HG03064 (cell line): ENCODE measurements around the gene AFF3.

Experiments used
- ATAC-seq: cut with Tn5 transposase; IDR thresholded peaks from one replicate; pipeline ENCODE4 v1.9.1; 2021; ENCODE audit warnings: low read depth; ENCODE audit not compliant: unreplicated experiment

The AFF3 gene

GRCh38 chr2:100017633-100018032 lies 124.8 kb downstream of the AFF3 start:
- ATAC-seq, result no peak

- ATAC-seq, result no peak
Measured at GRCh38 chr2:100016756-100017155, 125.6 kb downstream of the AFF3 start.

- ATAC-seq, result no peak
Measured at GRCh38 chr2:100015849-100016248, 126.5 kb downstream of the AFF3 start.

GRCh38 chr2:100013892-100014677 lies 128.3 kb downstream of the AFF3 start:
- ATAC-seq, result no peak

GRCh38 chr2:100012561-100012960 lies 129.8 kb downstream of the AFF3 start:
- no peak for ATAC-seq

- no peak for ATAC-seq
Measured at GRCh38 chr2:100011272-100011731, 131.1 kb downstream of the AFF3 start.

- ATAC-seq, result no peak
Measured at GRCh38 chr2:100010606-100011005, 131.8 kb downstream of the AFF3 start.

GRCh38 chr2:100009743-100010142 lies 132.6 kb downstream of the AFF3 start:
- ATAC-seq, result no peak

GRCh38 chr2:100008956-100009355 lies 133.4 kb downstream of the AFF3 start:
- ATAC-seq, result no peak

GRCh38 chr2:100006516-100006915 lies 135.9 kb downstream of the AFF3 start:
- ATAC-seq, result no peak

GRCh38 chr2:100004959-100005387 lies 137.4 kb downstream of the AFF3 start:
- ATAC-seq, result no peak

- ATAC-seq, result no peak
Measured at GRCh38 chr2:100004348-100004884, 138.0 kb downstream of the AFF3 start.

GRCh38 chr2:100002059-100002458 lies 140.3 kb downstream of the AFF3 start:
- no peak for ATAC-seq

GRCh38 chr2:100000915-100001707 lies 141.3 kb downstream of the AFF3 start:
- no peak for ATAC-seq

- no peak for ATAC-seq
Measured at GRCh38 chr2:99998651-99999320, 143.6 kb downstream of the AFF3 start.

GRCh38 chr2:99989905-99990304 lies 152.5 kb downstream of the AFF3 start:
- no peak for ATAC-seq

GRCh38 chr2:99988599-99988998 lies 153.8 kb downstream of the AFF3 start:
- ATAC-seq, result no peak

- ATAC-seq, result no peak
Measured at GRCh38 chr2:99987160-99987559, 155.2 kb downstream of the AFF3 start.

GRCh38 chr2:99984799-99985515 lies 157.4 kb downstream of the AFF3 start:
- ATAC-seq, result no peak

- no peak for ATAC-seq
Measured at GRCh38 chr2:99982744-99983143, 159.6 kb downstream of the AFF3 start.
